GM19455 (cell line): ENCODE data around the gene GNB2.

Source experiments
- ATAC-seq: cut with Tn5 transposase; IDR thresholded peaks from one replicate; pipeline ENCODE4 v1.9.1; 2021; ENCODE audit not compliant: unreplicated experiment

Gene GNB2

GRCh38 chr7:100680576-100681271 is 7.2 kb downstream of the GNB2 start:
- no peak for ATAC-seq

DNA sequence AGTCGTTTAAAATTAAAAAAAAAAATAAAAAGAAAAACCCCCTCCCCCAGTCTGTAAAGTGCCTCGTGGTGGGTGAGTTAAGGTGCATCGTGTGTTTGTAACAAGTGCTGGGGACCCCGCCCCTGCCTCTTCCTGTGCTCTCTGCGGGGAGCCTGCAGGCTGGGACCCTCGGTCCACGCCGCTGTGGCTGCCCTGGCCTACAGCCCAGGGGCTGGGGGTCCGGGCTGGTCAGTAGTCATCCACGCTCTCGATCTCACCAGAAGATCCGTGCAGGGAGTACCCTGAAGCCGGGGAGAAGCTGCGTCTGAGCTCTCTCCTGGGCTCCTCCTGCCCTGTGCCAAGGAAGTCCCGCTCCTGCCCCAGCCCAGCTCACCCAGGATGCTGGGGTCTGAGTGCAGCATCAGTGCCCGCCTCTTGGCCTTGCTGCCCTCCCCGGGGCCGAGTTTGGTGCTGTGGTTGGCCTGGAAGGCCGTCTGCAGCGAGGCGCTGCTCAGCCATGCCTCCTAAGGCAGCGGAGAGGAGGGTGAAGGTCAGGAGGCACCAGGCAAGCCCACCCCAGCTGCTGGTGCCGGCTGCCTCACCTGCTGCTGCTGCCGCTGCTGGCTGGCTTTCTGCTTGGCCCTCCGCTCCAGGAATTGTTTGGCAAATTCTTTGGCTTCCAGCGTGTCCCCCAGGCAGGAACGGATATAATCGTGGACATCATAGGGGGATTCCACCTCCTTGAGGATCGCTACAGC is 8.1 kb downstream of the GNB2 start:
- ATAC-seq = no peak

GRCh38 chr7:100682228-100682741 is 8.7 kb downstream of the GNB2 start:
- no peak for ATAC-seq

DNA sequence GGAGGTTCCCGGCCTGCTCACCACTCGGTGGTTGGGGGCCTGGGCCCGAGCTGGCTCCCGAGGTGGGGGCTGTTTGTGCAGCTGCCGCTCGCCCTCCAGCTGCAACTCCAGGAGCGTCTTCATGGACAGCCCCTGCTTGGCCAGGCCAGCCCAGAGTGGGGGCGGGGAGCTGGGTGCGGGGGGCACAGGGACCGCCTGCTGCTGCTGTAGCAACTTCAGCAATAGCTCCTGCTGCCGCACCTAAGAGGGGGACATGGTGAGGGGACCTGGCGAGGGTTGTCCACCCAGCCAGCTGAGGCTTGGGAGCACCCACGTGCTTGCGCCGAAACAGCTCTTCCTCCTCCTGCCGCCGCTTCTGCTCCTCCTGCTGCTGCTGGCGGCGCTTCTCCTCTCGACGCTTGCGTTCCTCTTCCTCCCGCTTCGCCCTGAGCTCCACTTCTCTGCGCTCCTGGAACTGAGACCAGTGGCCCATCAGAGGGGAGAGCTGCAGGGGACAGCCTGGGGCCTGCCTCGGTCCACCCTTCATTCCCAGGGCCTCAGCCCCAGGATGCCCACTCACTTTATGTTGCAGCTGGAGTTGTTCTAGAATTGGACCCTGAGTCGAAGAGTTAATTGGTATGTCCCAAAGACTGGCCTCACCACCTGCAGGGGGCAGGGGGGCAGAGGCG is 9.6 kb downstream of the GNB2 start:
- no peak for ATAC-seq

DNA sequence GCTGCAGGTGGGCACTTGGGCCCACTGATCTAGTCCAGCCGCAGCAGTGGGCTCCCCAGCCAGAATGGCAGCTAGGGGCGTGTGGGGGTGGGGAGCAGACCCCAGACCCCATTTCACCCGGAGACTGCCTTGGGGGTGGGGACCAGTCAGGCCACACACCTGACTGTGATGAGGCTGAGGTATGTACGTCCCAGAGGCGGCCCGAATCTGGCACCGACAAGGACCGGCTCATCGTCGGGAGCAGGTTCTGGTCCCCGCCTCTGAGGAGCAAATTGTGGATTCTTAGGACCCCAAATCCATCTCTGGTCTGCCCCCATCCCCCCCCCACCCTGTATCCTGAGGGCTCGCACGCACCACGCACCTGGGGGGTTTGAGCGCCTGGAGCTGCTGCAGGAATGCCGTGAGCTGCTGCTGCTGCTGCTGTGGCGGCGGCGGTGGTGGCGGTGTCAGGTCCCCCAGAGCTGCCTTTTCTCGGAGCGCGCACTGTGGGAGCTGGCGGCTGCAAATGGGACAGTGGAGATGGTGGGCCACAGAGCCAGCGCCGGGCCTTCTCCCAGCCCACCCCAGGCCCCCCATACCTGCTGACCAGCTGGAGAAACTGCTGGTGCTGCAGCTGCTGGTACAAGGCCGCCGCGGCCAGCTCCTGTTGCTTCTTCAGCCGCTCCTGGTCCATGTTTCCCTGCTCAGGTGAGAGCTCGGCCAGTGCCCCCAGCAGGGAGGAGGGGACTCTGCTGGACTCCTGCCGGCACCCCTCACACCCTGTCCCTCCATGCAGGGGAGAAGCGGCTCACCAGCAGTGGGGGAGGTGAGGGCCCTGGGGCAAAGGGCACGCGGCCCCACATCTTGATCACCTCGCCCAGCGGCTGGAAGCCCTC is 10.4 kb downstream of the GNB2 start:
- no peak for ATAC-seq

DNA sequence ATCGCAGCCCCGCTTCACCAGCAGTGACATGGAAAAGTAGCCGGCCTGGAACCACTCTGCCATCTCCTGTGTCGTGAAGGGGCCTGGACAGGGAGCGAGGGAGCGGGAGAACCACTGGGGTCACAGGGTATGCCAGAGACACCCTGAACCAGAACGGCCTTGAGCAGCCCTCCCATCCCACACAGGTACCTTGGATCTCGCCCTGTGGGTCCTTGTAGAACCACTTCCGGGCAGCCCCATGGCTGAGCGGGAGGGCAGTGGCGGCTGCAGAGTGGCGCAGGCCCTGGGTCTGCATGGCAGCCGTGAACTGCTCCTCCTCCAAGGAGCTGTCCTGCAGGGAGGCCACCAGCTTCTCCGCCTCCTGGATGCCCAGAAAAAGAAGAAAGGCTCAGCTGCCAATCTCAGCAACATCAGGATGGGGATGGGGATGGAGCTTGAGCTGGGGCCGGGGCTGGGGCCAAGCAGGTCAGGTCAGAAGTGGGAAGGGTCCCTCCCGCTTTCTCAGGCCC is 11.0 kb downstream of the GNB2 start:
- ATAC-seq = no peak

DNA sequence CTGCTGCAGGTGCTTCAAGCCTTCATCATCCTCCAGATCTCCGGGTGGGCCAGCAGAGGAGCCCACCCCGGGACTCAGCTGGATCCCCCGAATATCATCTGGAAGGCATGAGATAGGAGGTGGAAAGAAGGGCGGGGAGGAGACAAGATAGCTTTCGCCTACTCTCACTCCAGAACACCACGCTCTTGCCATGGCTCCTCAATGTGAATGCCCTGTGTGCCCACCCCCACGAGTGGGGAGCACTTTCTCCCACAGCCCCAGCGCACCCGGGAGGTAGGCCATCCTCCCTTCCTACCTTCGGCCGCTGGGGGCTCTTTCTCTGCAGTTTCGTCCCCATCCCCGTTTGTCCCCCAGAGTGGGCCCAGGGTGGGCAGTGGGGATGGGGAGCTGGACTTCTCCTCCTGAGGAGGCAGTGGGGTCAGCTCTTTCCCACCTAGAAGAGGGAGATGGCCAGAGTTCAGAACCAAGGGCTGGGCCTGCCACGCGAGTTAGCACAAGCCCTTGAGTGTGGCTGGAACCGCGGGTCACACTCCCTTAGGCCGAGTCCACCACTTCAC is 11.6 kb downstream of the GNB2 start:
- no peak for ATAC-seq

GRCh38 chr7:100685631-100686145 is 12.1 kb downstream of the GNB2 start:
- no peak for ATAC-seq

DNA sequence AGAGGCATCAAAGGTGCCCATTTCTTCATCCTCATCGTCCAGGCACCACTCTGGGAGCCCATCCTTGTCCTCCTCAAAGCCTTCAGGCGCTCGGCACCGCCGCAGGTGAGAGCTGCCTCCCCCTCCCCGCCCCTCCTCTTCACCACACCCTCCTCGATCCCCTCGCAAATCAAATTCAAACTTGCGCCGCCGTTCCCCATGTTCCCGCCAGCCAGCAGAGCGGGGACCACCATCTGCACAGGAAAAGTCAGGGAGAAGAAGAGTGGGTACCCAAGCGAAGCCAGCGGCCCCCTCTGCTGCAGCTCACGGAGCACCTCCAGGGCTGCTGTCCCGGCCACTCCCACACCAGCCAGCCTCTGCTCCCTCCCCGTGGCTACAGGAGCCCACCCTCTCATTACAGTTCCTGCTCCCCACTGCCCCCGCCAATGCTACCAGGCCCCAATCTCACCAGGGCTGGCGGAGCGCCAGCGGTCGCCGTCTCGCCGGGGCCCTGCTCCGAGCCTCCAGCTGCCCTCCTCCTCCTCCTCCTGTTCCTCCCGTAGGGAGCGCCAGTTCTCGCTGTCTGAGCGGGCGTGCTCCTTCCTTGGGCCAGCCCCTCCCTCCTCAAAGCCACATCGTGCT is 12.8 kb downstream of the GNB2 start:
- no peak for ATAC-seq

- ATAC-seq = no peak
These were observed 13.3 kb downstream of the GNB2 start for GRCh38 chr7:100686822-100687211.

GRCh38 chr7:100687261-100687660 is 13.7 kb downstream of the GNB2 start:
- no peak for ATAC-seq

DNA sequence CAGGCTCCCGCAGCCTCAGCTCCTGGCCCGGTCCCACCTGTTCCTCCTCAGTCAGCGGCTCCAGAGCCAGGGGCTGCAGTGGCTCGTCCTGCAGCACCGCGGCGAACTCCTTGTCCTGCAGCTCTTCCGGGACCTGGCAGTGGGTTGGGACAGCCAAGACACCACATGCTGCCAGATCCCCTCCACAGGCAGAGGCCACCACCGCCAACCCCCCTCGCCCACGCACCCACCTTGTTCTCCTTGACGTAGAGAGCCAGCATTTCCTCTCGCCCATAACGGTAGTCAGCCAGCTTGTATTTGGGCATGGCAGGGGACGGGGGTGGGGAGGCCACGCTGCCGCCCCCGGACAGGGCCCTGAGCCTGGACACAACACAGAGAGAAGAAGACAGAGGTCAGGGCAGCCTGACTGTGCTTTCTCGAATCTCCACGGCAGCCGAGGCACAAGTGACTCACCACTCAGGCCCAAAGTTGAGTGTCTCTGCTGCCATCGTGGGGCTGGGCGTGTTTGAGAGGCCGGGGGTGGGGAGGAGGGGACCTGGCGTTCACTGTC is 14.3 kb downstream of the GNB2 start:
- ATAC-seq = no peak

- no peak for ATAC-seq
These were observed 14.9 kb downstream of the GNB2 start for GRCh38 chr7:100688326-100688860.

DNA sequence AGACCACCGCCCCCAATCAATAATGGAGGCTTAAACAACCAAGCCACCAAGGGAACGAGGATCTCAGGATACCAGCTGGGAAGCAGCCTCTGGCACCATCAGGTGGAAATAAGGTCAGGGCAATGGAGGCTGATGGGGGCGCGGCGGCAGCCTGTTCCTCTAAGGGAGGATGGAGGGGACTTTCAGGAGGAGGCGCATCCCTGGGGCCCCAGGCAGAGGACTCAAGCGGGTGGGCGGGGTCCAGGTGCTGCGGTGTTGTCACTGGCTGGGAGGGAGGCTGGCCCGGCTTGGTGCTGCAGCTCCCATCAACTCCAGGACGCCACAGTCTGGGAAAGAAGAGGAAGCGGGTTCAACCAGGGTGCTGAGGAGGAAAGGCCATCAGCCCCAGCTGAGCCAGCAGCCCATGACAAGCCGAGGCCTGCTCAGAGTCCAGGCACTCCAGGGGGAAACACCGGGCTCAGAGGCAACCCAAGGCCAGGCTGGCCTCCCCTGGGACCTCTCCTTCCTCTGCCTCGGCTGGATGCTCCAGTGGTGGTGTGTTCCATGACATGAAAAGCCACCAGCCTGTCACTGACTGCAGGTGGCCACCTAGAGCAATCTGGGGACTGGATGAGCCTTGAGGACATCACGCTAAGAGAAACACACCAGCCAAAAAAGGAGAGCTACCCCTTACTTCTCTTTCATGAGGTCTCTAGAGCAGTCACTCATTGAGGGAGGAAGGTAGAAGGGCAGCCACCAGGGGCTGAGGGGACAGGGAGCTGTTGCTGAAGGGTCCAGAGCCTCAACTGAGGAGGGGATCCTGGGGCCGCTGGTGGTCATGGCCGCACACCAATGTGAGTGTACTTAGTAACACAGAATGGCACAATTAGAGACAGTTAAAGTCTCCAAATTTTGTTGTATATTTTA is 15.9 kb downstream of the GNB2 start:
- no peak for ATAC-seq

- ATAC-seq = no peak
These were observed 18.4 kb downstream of the GNB2 start for GRCh38 chr7:100691676-100692577.

DNA sequence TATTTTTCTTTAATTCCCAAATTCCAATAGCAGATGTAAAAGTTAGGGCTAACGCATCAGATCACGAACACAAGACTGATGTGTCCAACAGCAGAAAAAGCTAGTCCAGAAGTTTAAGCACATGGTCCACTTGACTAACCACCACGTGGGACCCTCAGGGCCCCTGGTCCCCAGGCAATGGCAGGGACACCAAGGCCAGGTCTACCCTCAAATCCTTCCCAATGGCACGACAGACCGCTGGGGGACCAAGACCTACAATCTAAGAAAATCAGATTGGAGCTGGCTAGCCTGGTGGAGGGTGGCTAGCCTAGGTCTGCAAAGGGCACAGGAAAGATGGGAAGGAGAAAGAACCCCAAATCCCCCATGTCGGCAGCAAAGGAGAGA is 19.0 kb downstream of the GNB2 start:
- no peak for ATAC-seq
